RWPE2 (cell line): ENCODE measurements around the gene DLGAP4.

ENCODE experiments used
- ATAC-seq: fragments of 200-7000 bp; cut with Tn5 transposase; 3 replicates; pipeline ENCODE4 v1.9.1; 2021; ENCODE audit warnings: low read depth
- DNase-seq: peaks from one replicate; pipeline ENCODE4 v3.0.0-alpha.2; 2020; ENCODE audit warnings: low spot score
- H3K27ac ChIP-seq: fragments of 450-650 bp; 2 replicates; pipeline ENCODE4 v1.5.1; 2017; ENCODE audit warnings: mild to moderate bottlenecking; ENCODE audit not compliant: poor library complexity, severe bottlenecking
- H3K27me3 ChIP-seq: fragments of 250-450 bp; sonication (Bioruptor Pico); 2 replicates; pipeline ENCODE4 v1.5.1; 2021; ENCODE audit warnings: mild to moderate bottlenecking, moderate library complexity; ENCODE audit not compliant: insufficient read depth, poor library complexity, severe bottlenecking
- H3K36me3 ChIP-seq: fragments of 250-450 bp; sonication (Bioruptor Pico); 2 replicates; pipeline ENCODE4 v1.5.1; 2020; ENCODE audit warnings: low read depth, mild to moderate bottlenecking, moderate library complexity
- H3K4me1 ChIP-seq: fragments of 250-450 bp; sonication (Bioruptor Pico); 2 replicates; pipeline ENCODE4 v1.5.1; 2021; ENCODE audit warnings: mild to moderate bottlenecking, moderate library complexity; ENCODE audit not compliant: insufficient read depth, poor library complexity, severe bottlenecking
- H3K4me3 ChIP-seq: fragments of 250-450 bp; sonication (Bioruptor Pico); 2 replicates; pipeline ENCODE4 v1.5.1; 2021; ENCODE audit warnings: mild to moderate bottlenecking, moderate library complexity; ENCODE audit not compliant: severe bottlenecking
- H3K9me3 ChIP-seq: fragments of 250-450 bp; sonication (Bioruptor Pico); 2 replicates; pipeline ENCODE4 v1.5.1; 2021; ENCODE audit warnings: mild to moderate bottlenecking, moderate library complexity; ENCODE audit not compliant: severe bottlenecking
- CTCF ChIP-seq: fragments of 450-650 bp; IDR thresholded peaks from one replicate; pipeline ENCODE4 v1.5.1; 2017; ENCODE audit warnings: mild to moderate bottlenecking, moderate library complexity; ENCODE audit not compliant: poor library complexity, severe bottlenecking

DLGAP4 gene

DNA sequence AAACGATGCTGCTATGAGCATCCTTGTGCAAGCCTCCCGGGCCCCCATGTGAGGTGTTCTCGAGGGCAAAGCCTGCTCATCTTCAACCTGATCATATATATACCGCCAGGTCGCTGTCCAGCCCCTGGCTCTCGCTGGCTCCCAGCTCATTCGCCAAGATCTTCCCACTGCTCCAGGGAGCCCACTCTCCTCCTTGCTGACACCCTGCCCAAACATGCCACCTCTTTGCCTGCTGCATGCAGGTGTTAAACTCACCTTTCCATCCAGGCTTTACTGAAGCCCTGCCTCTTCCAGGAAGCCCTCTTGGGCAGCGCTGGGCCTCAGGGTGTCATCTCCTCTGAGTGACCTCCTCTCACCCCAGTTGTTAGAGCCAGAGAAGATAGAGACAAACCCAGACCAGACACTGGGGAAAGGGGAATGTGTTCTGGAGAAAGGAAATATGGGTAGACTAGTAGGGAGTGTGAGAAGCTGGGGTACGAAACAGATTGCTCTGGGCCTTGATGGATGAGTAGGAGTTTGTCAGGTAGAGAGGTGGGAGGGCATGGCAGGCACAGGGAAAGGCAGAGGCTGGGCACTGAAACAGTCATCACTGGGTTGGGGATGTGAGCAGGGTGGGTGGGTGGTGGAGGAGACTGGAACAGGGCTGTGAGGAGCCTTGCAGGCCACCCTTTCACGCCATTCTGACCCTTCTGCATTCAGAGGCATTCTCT is 1.2 kb upstream of the DLGAP4 start:
- Histone ChIP-seq H3K4me3 (no peak overlapping the region), H3K9me3 (no peaks in the 10 kb centered on the region), H3K27me3 (peaks cover 89% of the 10 kb centered on the region), H3K36me3 (no peaks in the 10 kb centered on the region), H3K4me1 (no peaks in the 10 kb centered on the region), H3K27ac (no peak overlapping the region)
- peak; percentile 16; the same call in 2 of the 3 replicates for ATAC-seq
- no peak for TF ChIP-seq CTCF
- DNase-seq = no peak

GRCh38 chr20:36306553-36307411 is 643 bp downstream of the DLGAP4 start:
- Histone ChIP-seq H3K27me3 (peaks cover 89% of the 10 kb centered on the region), H3K4me3 (peak overlapping the region; percentile 23)
- ATAC-seq = peak; percentile 9; the same call in 1 of the 3 replicates

GRCh38 chr20:36307412-36308325 is 1.5 kb downstream of the DLGAP4 start:
- H3K27me3 ChIP-seq = peaks cover 80% of the 10 kb centered on the region
- ATAC-seq (peak; percentile 4; the same call in 1 of the 3 replicates), DNase-seq (no peak)
- H3K9me3 ChIP-seq = no peaks in the 10 kb centered on the region
- H3K4me1 ChIP-seq = no peaks in the 10 kb centered on the region
- H3K36me3 ChIP-seq = no peaks in the 10 kb centered on the region
- TF ChIP-seq CTCF = no peak
- no peak overlapping the region for H3K27ac ChIP-seq
- H3K4me3 ChIP-seq = no peak overlapping the region

More at GRCh38 chr20:36306553-36307411, 643 bp downstream of the DLGAP4 start:
- Histone ChIP-seq H3K27ac (no peak overlapping the region), H3K4me1 (no peaks in the 10 kb centered on the region), H3K9me3 (no peaks in the 10 kb centered on the region), H3K36me3 (no peaks in the 10 kb centered on the region)
- TF ChIP-seq CTCF = no peak
- DNase-seq = no peak

- peaks cover 74% of the 10 kb centered on the region for H3K27me3 ChIP-seq
- no peaks in the 10 kb centered on the region for H3K36me3 ChIP-seq
- H3K4me1 ChIP-seq = no peaks in the 10 kb centered on the region
- no peaks in the 10 kb centered on the region for H3K9me3 ChIP-seq
- H3K27ac ChIP-seq = no peak overlapping the region
- no peak for TF ChIP-seq CTCF
- ATAC-seq = no peak
- DNase-seq = no peak
- no peak overlapping the region for H3K4me3 ChIP-seq
These were observed 2.2 kb downstream of the DLGAP4 start for GRCh38 chr20:36308353-36308752.
